ENCODE measurements around the gene MAN2A1.

- TF ChIP-seq REST (IDR thresholded peaks at IDR 0.05) (no peak), POLR2A (IDR thresholded peaks at IDR 0.05; ENCODE audit: low read length) (no peak), MAX (IDR thresholded peaks at IDR 0.05) (no peak), RFX5 (IDR thresholded peaks at IDR 0.05) (no peak), MAFK (IDR thresholded peaks at IDR 0.05; ENCODE audit: partially characterized antibody) (no peak), MAZ (IDR thresholded peaks at IDR 0.05; ENCODE audit: borderline replicate concordance, low read depth, low read length) (no peak), CTCF (IDR thresholded peaks at IDR 0.05) (no peak), CHD2 (IDR thresholded peaks at IDR 0.05; ENCODE audit: low read length, partially characterized antibody) (no peak), CBX2 (IDR thresholded peaks at IDR 0.05; ENCODE audit: borderline replicate concordance, low read depth) (no peak), FOSL2 (IDR thresholded peaks at IDR 0.05) (no peak), FOSL2 (CRISPR knock-in tag; IDR thresholded peaks at IDR 0.05) (no peak), RAD21 (conservative IDR thresholded peaks at IDR 0.05 in 1 of 2, IDR thresholded peaks at IDR 0.05 in 1 of 2) (no peak), JUN (IDR thresholded peaks at IDR 0.05) (no peak)
Observed at GRCh38 chr5:109695005-109695926, 5.5 kb downstream of the MAN2A1 start.
